Right renal pelvis (tissue), 4 donors: ENCODE results near the gene EGFL7. TPM values are rescaled to one million over a fixed set of nuclear protein-coding genes. Genes with fewer than 3 reads are reported as not detected.
A peak's percentile ranks its signal among the peaks of the same experiment; 100 is the strongest.
"Not testable (repeated sequence)": the region's sequence is repeated elsewhere in the genome, so short reads cannot be mapped to it uniquely, and the experiment has no call there.

Experiments
- DNase-seq, 4 donors: peaks; one replicate each; pipeline ENCODE4 v3.0.0-alpha.2; 2013; ENCODE audit warnings: low read depth in 4 of 4, low spot score in 3 of 4, missing footprints in 1 of 4
- polyA plus RNA-seq, 4 donors: library from polyadenylated mRNA; unstranded; fragments of 120-200 nt; gene quantifications; one replicate each; pipeline ENCODE4 v1.2.1, GENCODE V29; 2013; ENCODE audit not compliant: insufficient read length in 4 of 4

Gene EGFL7
- polyA plus RNA-seq, 4 donors, result 52.6 to 97.9 (median 59.2) TPM

DNA sequence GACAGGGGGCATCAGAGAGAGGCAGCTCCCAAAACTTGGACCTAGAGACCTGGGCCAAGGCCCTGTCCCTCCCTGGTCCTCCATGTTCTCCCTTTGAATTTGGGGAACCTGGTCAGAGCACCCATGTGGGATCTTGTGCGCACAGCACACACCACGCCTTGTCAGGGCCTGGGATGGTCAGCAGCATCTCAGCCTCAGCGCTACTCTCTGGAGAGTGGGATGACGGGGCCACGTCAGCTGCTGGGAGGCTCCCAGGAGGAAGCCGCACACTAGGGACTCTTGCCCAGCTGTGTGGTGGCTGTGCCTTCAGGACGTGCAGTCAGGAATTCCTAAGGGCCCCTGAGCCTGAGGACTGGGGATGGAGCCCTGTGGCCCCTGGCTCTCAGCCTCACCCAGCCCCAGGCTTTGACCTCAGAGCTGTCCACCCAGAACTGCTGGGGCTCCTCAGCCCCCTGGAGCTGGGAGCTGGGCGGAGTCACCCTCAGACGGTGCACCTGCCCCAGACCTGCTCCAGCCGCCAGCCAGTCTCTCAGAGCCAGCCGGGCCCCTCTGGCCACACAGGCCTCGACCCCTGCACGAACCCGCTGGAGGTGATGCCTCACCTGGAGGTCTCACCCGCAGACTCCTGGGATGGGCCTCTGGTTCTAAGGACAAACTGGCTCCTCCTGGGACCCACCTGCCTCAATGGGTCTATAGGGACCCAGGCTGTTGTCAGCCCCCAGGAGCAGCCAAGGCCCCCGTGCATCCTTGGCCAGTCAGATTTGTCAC, 38.3 kb upstream of the EGFL7 start:
- DNase-seq, result no peak

GRCh38 chr9:136625101-136626065, 37.3 kb upstream of the EGFL7 start:
- DNase-seq, result no peak

GRCh38 chr9:136626066-136626725, 36.5 kb upstream of the EGFL7 start:
- DNase-seq, result no peak

- no peak for DNase-seq
These were observed 35.7 kb upstream of the EGFL7 start for GRCh38 chr9:136626740-136627642.

DNA sequence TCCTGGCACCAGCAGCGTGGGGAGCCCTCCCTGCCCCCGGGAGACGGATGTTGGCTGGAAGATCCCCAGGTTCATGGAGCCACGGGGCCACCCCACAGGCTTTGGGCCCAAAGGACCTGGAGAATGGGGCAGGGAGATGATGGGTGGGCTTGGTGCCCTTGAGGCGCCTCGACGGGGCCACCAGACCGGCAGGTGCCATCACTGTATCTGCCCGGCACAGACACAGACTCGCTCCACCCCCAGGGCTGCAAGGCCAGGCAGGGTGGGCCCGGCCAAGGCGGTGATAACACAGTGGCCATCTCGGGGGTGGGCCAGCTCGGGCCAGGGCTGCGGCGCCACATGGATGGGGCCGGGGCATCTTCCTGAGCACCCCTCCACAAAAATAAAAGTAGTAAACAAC, 35.0 kb upstream of the EGFL7 start:
- no peak for DNase-seq

DNA sequence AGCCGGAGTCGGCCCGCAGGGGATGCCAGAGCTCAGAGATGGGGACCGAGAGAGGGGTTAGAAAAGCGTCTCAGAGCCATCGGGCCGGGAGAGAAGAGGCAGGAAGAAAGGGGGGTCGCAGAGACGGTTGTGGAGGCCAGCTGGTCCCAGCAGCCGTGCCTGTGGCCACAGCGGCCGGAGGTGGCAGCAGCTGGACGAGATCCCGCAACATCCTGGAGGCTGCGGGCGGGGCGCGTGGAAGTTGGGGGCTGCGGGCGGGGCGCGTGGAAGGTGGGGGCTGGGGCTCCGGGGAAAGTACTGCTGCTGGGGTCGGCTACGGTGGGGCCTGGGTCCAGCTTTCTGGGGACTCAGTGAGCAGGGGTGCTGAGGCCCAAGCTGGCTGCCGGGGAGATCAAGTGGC, 34.4 kb upstream of the EGFL7 start:
- DNase-seq, result no peak

GRCh38 chr9:136629001-136629878, 33.5 kb upstream of the EGFL7 start:
- DNase-seq, result no peak

DNA sequence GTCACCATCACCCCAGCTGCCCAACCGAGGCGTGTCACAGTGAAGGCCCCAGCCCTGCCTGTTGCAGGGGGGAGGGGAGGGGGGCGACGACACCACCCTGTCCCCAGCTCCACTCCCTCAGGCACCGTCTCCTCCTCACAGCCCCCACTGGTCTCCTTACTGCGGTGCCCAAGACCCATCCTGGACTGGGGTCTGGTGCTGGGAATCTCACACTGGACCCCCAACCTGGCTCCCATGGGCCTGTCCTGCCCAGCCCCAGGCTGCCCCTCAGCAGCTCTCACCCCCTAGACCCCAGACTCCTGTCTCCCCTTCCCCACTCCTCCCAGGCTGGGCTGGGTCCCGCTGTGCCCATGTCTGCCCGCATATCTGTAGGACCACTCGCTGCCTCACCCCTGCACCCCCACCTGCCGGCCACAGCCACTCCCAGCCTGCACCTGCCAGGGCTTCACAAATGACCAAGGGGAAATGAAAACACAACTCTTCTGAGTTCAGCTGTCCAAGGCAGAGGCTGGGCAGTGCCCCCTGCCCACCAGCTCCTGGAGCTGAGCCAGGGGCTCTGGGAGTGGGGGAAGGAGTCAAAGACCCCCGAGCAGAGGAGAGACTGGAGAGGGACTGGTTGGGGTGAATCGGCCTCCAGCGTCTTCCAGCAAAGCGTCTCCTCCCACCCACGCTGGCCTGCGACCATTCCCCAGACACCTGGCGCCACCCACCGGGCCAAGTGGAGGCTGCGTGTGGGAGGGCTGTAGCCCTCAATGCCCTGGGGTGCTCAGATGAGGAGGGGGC, 32.6 kb upstream of the EGFL7 start:
- DNase-seq, result no peak

DNA sequence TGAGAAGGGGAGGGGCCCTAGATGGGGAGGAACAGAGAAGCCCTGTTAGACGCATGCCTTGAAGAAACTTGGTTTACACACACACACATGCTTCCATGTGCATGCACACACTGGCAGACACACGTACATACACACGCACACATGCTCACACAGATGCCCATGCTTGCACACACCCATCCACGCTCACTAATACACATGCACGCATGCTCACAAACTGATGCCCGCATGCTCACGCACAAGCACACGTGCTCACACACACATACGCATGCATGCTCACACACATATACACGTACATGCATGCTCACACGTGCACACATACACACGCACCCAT, 32.1 kb upstream of the EGFL7 start:
- no peak for DNase-seq

- peak in 2 of 4 donors; percentile 71 to 74 for DNase-seq
These were observed 31.4 kb upstream of the EGFL7 start for GRCh38 chr9:136631038-136632000.

DNA sequence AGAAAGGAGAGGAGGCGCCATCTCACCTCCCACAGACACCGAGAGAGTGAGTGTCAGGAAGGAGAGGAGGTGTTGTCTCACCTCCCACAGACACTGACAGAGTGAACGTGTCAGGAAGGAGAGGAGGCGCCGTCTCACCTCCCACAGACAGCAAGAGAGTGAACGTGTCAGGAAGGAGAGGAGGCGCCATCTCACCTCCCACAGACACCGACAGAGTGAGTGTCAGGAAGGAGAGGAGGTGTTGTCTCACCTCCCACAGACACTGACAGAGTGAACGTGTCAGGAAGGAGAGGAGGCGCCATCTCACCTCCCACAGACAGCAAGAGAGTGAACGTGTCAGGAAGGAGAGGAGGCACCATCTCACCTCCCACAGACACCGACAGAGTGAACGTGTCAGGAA, 30.6 kb upstream of the EGFL7 start:
- not testable (repeated sequence) for DNase-seq

DNA sequence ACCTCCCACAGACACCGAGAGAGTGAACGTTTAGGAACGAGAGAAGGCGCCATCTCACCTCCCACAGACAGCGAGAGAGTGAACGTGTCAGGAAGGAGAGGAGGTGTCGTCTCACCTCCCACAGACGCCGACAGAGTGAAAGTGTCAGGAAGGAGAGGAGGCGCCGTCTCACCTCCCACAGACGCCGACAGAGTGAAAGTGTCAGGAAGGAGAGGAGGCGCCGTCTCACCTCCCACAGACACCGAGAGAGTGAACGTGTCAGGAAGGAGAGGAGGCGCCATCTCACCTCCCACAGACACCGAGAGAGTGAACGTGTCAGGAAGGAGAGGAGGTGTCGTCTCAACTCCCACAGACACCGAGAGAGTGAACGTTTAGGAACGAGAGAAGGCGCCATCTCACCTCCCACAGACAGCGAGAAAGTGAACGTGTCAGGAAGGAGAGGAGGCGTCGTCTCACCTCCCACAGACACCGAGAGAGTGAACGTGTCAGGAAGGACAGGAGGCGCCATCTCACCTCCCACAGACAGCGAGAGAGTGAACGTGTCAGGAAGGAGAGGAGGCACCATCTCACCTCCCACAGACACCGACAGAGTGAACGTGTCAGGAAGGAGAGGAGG, 30.1 kb upstream of the EGFL7 start:
- DNase-seq, result not testable (repeated sequence)

DNA sequence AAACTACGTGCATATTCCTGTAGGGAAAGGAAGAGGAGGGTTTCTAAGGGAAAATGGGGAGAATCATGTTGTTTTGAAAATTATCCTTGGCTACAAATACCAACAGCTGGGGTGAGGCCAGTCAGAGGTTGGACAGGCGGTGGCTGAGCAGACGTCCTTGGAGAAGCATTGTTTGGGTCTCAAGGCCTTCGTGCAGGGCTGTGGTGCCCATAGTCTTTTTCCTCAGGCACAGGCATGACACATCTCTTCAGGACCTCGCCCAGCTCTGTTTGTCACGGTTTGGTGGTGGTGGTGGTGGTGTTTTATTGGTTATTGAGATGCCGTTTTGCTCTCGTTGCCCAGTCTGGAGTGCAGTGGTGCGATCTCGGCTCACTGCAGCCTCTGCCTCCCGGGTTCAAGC, 27.8 kb upstream of the EGFL7 start:
- DNase-seq, result no peak

- DNase-seq, result no peak
These were observed 22.3 kb upstream of the EGFL7 start for GRCh38 chr9:136640171-136641111.

- DNase-seq, result no peak
These were observed 20.2 kb upstream of the EGFL7 start for GRCh38 chr9:136642439-136642921.
